Measurements from ENCODE around the gene AGBL1.

DNA sequence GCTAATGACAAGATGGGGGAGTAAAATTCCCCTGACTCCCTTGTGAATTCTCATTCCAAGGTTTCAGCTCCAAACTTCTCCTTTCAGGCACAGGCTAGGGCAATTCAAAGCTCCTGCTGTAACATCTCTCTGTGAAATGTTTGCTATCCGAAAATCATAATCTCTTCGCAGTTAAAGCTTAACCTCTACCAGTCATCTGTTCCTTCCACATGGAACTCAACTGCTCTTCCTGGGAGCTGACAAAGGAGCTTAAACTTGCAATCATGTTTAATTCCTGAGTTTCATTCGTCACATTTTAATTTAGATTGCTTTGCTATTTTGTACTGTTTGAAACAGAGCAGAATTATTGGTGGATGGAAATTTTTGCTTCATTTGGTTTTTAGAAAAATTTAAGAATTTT is 328.6 kb downstream of the AGBL1 start:
- TF ChIP-seq, protein P1, sequence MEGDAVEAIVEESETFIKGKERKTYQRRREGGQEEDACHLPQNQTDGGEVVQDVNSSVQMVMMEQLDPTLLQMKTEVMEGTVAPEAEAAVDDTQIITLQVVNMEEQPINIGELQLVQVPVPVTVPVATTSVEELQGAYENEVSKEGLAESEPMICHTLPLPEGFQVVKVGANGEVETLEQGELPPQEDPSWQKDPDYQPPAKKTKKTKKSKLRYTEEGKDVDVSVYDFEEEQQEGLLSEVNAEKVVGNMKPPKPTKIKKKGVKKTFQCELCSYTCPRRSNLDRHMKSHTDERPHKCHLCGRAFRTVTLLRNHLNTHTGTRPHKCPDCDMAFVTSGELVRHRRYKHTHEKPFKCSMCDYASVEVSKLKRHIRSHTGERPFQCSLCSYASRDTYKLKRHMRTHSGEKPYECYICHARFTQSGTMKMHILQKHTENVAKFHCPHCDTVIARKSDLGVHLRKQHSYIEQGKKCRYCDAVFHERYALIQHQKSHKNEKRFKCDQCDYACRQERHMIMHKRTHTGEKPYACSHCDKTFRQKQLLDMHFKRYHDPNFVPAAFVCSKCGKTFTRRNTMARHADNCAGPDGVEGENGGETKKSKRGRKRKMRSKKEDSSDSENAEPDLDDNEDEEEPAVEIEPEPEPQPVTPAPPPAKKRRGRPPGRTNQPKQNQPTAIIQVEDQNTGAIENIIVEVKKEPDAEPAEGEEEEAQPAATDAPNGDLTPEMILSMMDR (conservative IDR thresholded peaks at IDR 0.05), result no peak
- no peak for TF ChIP-seq EZH2 (IDR thresholded peaks at IDR 0.05; ENCODE audit: low read depth)

Data from PC-9 (cell line).